ENCODE data around the gene TMED1. TPM values are rescaled to one million over a fixed set of nuclear protein-coding genes. Genes with fewer than 3 reads are reported as not detected.

Gene TMED1
- total RNA-seq, 6 experiments from 2014 or later = 42.8 to 65.0 (median 48.1) TPM

DNA sequence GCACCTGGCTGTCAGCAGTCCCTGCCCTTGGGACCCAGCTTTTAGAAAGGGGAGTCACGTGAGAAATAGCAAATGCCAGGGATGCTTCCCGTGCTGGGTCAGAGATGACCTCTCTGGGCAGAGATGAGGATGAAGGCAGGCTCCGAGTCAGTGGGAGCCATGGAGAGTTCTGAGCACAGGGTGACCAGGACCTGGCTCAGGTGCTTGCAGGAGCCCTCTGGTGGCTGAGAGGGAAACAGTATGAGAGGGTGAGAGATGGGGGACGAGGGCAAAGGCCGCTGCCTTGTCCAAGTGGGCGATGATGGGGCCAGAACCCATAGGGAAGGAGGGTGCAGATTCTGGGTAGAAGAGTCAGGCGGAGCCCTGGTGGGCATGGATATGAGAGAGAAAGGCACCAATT lies 15.8 kb downstream of the TMED1 start:
- H3K4me1 Mint-ChIP-seq (ENCODE audit: low read depth) = peaks cover 27% of the 10 kb centered on the region
- peaks cover 6% of the 10 kb centered on the region for H3K9me3 Mint-ChIP-seq
- peaks cover 19% of the 10 kb centered on the region for H3K27me3 Mint-ChIP-seq (ENCODE audit: insufficient read depth)
- peak overlapping the region; percentile 72 for H3K27ac Mint-ChIP-seq
- no peak overlapping the region for H3K4me3 Mint-ChIP-seq
- peaks cover 29% of the 10 kb centered on the region for H3K36me3 Mint-ChIP-seq (ENCODE audit: low read depth)
- no peak for DNase-seq
- peak; percentile 62; the same call in 1 of the 2 replicates for TF ChIP-seq CTCF (IDR thresholded peaks at IDR 0.05)

DNA sequence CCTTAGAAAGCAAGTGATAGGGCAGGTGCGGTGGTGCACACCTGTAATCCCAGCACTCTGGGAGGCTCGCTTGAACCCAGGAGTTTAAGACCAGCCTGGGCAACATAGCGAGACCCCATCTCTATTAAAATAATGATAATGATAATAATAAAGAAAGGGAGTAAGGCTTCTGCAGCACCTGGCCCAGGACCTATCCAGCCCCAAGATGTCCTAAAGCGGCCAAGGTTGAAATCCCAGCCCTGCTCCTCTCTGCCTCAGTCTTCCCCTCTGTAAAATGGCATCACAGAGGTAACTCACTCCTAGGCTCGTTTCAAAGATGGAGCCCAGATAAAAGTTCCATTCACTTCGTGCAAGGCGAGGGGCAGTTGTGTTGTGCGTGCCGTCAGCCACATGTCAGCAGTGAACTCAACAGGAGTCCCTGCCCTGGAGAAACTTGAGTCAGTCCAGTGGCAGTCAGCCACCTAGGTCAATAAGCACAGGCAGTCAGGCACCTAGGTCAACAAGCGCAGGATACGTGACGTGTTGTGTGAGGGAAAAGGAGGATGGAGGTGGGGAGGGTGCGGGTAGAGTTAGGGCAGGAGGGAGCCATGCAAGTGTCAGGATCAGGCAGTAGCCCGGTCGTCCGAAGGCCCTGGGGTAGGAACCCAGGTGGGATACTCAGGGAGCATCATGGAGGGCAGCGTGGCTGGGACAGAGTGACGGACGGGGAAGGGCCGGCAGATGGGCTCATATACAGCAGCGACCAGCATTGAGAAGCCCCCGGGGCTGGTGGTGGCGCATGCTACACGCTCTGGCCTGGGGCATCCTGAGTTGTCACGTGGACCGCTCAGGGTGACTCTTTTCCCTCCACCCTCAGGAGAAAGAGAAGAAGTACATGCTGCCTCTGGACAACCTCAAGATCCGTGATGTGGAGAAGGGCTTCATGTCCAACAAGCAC lies 16.6 kb downstream of the TMED1 start:
- peaks cover 35% of the 10 kb centered on the region for H3K4me1 Mint-ChIP-seq (ENCODE audit: low read depth)
- H3K4me3 Mint-ChIP-seq = no peak overlapping the region

DNA sequence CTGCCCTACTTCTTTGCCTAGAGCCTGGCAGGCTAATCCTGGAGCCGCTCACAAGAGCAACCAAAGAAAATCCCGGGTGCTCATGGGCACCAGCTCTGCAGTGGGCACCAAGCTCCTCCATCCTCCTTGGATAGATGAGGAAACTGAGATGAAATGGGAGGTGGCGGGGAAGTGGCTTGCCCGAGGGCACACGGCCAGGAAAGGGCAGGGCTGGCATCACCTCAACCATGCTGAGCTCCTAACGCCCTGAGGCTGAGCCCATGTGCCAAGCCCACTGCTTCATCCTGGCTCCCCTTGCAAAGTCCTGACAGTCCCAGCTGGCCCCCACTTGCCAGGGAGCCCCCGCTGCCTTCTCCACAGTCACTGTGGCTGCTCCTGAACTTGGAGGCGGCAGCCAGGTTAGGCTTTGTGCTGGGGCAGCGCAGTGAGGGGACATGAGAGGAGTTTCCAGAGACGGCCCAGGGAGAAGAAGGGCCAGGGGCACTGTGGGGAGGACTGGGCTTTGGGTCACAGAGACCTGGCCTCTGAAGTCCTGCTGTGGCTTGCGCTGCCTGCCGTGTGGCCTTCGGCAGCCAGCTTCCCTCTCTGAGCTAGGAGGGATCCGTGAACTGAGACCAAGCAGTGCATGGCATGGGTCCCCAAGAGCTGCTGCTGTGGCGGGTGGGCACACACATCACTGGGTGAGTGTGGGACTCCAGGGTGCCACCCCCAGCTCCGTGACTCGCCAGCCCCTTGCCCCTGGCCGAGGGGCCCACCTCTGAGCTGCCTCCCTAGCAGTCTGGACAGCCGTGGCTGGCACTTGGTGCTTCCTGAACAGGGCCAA lies 17.5 kb downstream of the TMED1 start:
- Mint-ChIP-seq H3K4me1 (ENCODE audit: low read depth) (peaks cover 44% of the 10 kb centered on the region), H3K27ac (peak overlapping the region; percentile 98), H3K9me3 (peaks cover 6% of the 10 kb centered on the region), H3K36me3 (ENCODE audit: low read depth) (peaks cover 39% of the 10 kb centered on the region), H3K4me3 (peak overlapping the region; percentile 96), H3K27me3 (ENCODE audit: insufficient read depth) (peaks cover 29% of the 10 kb centered on the region)
- TF ChIP-seq CTCF (IDR thresholded peaks at IDR 0.05) = no peak
- no peak for DNase-seq

More for the DNA sequence above, 16.6 kb downstream of the TMED1 start:
- no peak for DNase-seq
- H3K27me3 Mint-ChIP-seq (ENCODE audit: insufficient read depth) = peaks cover 20% of the 10 kb centered on the region
- peaks cover 6% of the 10 kb centered on the region for H3K9me3 Mint-ChIP-seq
- H3K36me3 Mint-ChIP-seq (ENCODE audit: low read depth) = peaks cover 37% of the 10 kb centered on the region
- H3K27ac Mint-ChIP-seq = peak overlapping the region; percentile 98
- TF ChIP-seq CTCF (IDR thresholded peaks at IDR 0.05) = no peak

DNA sequence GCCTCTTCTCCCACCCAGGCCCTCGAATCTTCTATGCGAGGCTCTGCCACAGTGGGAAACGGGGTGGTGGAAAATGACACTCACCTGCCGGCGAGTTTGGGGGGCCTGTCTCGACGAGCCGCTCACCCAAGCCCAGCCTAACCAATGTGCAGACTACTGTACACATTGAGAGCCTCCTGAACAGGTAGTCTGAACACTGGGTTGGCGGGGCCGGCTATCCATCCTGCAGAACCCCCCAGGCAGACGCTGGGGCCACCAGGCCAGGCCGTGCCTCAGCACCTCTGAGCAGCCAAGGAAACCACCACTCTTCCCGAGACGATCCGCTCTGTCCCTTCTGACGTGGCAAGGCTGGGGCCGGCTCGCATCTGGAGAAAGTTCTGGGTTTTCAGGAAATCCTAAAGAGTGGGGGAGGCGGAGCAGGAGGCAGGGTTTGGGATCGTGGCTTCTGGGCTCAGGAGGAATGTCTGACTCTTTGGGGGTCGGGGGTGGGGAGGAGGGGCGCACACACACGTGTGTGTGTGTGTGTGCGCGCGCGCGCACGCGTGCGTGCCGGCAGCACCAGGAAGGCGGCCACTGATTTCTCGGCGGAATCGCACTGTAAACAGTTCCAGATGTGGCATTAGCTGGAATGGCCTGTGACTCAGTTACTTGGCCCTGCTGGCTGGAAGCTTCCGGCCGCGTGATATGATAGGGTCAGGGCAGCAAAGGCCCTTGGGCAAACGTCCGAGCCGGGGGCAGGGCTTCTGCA lies 18.5 kb downstream of the TMED1 start:
- no peak for TF ChIP-seq CTCF (IDR thresholded peaks at IDR 0.05)
- Mint-ChIP-seq H3K27me3 (ENCODE audit: insufficient read depth) (peaks cover 36% of the 10 kb centered on the region), H3K9me3 (peaks cover 6% of the 10 kb centered on the region), H3K4me1 (ENCODE audit: low read depth) (peaks cover 53% of the 10 kb centered on the region), H3K4me3 (peak overlapping the region; percentile 96), H3K27ac (peak overlapping the region; percentile 98), H3K36me3 (ENCODE audit: low read depth) (peaks cover 50% of the 10 kb centered on the region)
- peak; percentile 97 for DNase-seq

DNA sequence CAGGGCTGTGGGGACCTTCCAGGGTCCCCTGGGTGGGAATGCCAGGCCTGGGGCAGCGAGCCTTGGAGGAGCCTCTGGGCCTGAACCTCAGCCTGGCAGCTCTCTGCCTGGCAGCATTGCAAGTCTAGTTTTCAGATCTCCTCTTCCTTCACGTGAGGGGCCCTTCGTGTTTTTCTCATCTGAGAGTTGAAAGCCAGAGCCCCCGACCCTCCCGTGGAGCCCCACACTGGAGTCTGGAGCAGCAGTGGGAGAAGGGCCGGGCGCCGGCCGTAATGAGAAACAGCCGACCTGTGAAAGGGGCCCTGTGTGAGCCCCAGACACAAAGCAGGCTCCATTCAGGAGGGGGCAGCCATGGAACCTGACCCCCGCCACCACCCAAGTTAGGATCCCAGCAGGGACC lies 19.3 kb downstream of the TMED1 start:
- peak overlapping the region; percentile 98 for H3K27ac Mint-ChIP-seq

More for the DNA sequence above, 19.3 kb downstream of the TMED1 start:
- peaks cover 51% of the 10 kb centered on the region for H3K36me3 Mint-ChIP-seq (ENCODE audit: low read depth)
- peaks cover 43% of the 10 kb centered on the region for H3K27me3 Mint-ChIP-seq (ENCODE audit: insufficient read depth)
- no peak for DNase-seq
- H3K9me3 Mint-ChIP-seq = peaks cover 6% of the 10 kb centered on the region
- H3K4me3 Mint-ChIP-seq = peak overlapping the region; percentile 96
- no peak for TF ChIP-seq CTCF (IDR thresholded peaks at IDR 0.05)
- H3K4me1 Mint-ChIP-seq (ENCODE audit: low read depth) = peaks cover 53% of the 10 kb centered on the region
